ENCODE results near the gene SUGP1. TPM values are rescaled to one million over a fixed set of nuclear protein-coding genes. Genes with fewer than 3 reads are reported as not detected.

SUGP1 gene
- total RNA-seq, 1 donor from 2014 or later, result 25.5 TPM

GRCh38 chr19:19305066-19305465 lies 15.2 kb downstream of the SUGP1 start:
- peaks cover 0 to 78% of the 10 kb centered on the region in 2 donors for H3K36me3 ChIP-seq

GRCh38 chr19:19304186-19304965 lies 15.9 kb downstream of the SUGP1 start:
- no peak for DNase-seq (ENCODE audit: extremely low spot score in 2 of 2)
- Histone ChIP-seq H3K4me3 (no peak overlapping the region), H3K4me1 (no peaks in the 10 kb centered on the region), H3K9me3 (no peaks in the 10 kb centered on the region), H3K27ac (no peak overlapping the region), H3K27me3 (no peaks in the 10 kb centered on the region), H3K36me3 (peaks cover 0 to 72% of the 10 kb centered on the region in 2 donors)
- intact Hi-C loops (cut with DNase I), result no loop called here
- no peak for TF ChIP-seq CTCF (IDR thresholded peaks at IDR 0.05)
- TF ChIP-seq POLR2A (IDR thresholded peaks at IDR 0.05), result no peak
- TF ChIP-seq POLR2AphosphoS5 (IDR thresholded peaks at IDR 0.05; ENCODE audit: insufficient read depth in 1 of 2, low read depth in 1 of 2), result no peak

More at GRCh38 chr19:19305066-19305465, 15.2 kb downstream of the SUGP1 start:
- TF ChIP-seq POLR2AphosphoS5 (IDR thresholded peaks at IDR 0.05; ENCODE audit: insufficient read depth in 1 of 2, low read depth in 1 of 2) (no peak), CTCF (IDR thresholded peaks at IDR 0.05) (no peak), POLR2A (IDR thresholded peaks at IDR 0.05) (no peak)
- no peak for DNase-seq (ENCODE audit: extremely low spot score in 2 of 2)
- intact Hi-C loops (cut with DNase I), result no loop called here
- H3K27ac ChIP-seq, result no peak overlapping the region
- no peak overlapping the region for H3K4me3 ChIP-seq
- no peaks in the 10 kb centered on the region for H3K27me3 ChIP-seq
- H3K9me3 ChIP-seq, result no peaks in the 10 kb centered on the region
- H3K4me1 ChIP-seq, result no peaks in the 10 kb centered on the region

GRCh38 chr19:19303411-19303810 lies 16.9 kb downstream of the SUGP1 start:
- H3K4me1 ChIP-seq, result no peaks in the 10 kb centered on the region
- DNase-seq (ENCODE audit: extremely low spot score in 2 of 2), result no peak
- H3K4me3 ChIP-seq, result no peak overlapping the region
- H3K27ac ChIP-seq, result no peak overlapping the region
- no peak for TF ChIP-seq POLR2A (IDR thresholded peaks at IDR 0.05)
- no peak for TF ChIP-seq POLR2AphosphoS5 (IDR thresholded peaks at IDR 0.05; ENCODE audit: insufficient read depth in 1 of 2, low read depth in 1 of 2)
- H3K27me3 ChIP-seq, result no peaks in the 10 kb centered on the region
- H3K36me3 ChIP-seq, result peaks cover 0 to 65% of the 10 kb centered on the region in 2 donors
- intact Hi-C loops (cut with DNase I), result no loop called here
- no peaks in the 10 kb centered on the region for H3K9me3 ChIP-seq

DNA sequence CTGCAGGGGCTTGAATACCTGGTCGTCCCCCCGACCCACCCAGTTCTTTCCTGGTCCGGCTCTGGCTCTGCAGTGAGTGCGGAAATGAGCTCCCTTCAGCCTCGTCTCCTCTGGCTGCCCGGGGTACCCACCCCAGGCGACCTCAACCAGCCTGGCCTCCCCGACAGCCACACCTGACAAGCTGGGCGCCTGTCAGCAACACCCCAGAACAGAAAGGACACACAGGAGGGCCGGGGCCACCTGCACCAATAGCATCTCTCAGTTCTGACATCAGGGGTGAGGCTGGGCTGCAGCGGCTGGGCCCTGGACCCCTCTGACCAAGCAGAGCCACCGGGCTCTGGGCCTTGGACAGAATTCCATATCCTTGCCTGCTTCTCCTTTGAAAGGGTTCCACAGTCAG lies 19.7 kb downstream of the SUGP1 start:
- H3K27ac ChIP-seq, result no peak overlapping the region
- no peak for DNase-seq (ENCODE audit: extremely low spot score in 2 of 2)
- H3K27me3 ChIP-seq, result no peaks in the 10 kb centered on the region
- H3K4me1 ChIP-seq, result no peaks in the 10 kb centered on the region
- H3K36me3 ChIP-seq, result peaks cover 0 to 50% of the 10 kb centered on the region in 2 donors
- TF ChIP-seq POLR2A (IDR thresholded peaks at IDR 0.05) (no peak), POLR2AphosphoS5 (IDR thresholded peaks at IDR 0.05; ENCODE audit: insufficient read depth in 1 of 2, low read depth in 1 of 2) (no peak), CTCF (IDR thresholded peaks at IDR 0.05) (no peak)
- H3K9me3 ChIP-seq, result no peaks in the 10 kb centered on the region
- intact Hi-C loops (cut with DNase I), result no loop called here
- no peak overlapping the region for H3K4me3 ChIP-seq

DNA sequence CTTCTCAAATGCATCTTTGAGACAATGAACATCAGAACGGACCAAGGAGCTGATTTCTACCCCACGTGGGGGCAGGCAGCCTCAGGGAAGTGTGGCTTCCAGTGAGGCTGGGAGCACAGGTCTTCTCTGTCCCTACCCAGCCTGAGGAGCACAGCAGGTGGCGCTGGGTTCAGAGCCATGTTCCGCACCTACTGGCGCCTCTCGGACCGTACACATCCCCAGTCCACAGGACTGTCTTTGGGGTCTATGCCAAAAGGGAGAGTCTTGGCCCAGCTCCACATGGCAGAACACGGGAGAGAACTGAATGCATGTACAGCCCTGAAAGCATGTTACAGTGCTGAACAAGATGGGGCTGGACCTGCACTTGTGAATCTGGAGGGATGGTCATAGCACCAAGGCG lies 22.6 kb downstream of the SUGP1 start:
- Histone ChIP-seq H3K9me3 (no peaks in the 10 kb centered on the region), H3K27ac (no peak overlapping the region), H3K4me1 (no peaks in the 10 kb centered on the region), H3K36me3 (peaks cover 0 to 50% of the 10 kb centered on the region in 2 donors), H3K27me3 (no peaks in the 10 kb centered on the region), H3K4me3 (no peak overlapping the region)
- no peak for DNase-seq (ENCODE audit: extremely low spot score in 2 of 2)
- intact Hi-C loops (cut with DNase I), result no loop called here
- no peak for TF ChIP-seq POLR2AphosphoS5 (IDR thresholded peaks at IDR 0.05; ENCODE audit: insufficient read depth in 1 of 2, low read depth in 1 of 2)
- TF ChIP-seq POLR2A (IDR thresholded peaks at IDR 0.05), result no peak
- TF ChIP-seq CTCF (IDR thresholded peaks at IDR 0.05), result no peak
